NCI-H226 (cell line): ENCODE measurements around the gene SH3RF3.

Experiments used
- DNase-seq: peaks from one replicate; pipeline ENCODE4 v3.0.0-alpha.2; 2015

SH3RF3 gene

GRCh38 chr2:109342256-109342850 is 213.3 kb downstream of the SH3RF3 start:
- DNase-seq = no peak

DNA sequence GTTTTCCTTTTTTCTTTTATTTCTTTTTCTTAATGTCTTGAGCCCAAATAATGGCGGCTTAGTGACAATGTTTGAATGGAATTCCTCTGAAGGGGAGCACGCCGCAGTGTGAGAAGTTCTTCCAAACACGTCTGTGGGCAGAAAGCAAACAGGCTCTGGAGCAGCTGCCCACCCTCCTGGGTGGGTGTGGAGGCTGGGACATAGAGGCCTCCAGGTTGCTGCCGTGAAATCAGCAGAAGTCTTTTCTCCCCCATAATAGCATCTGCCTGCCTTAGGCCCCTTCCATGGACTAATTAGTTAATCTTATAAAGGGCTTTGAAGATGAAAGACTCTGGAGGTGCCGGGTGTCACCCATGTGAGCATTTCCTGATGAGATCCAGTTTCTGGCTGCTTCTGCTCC is 213.9 kb downstream of the SH3RF3 start:
- DNase-seq = no peak

DNA sequence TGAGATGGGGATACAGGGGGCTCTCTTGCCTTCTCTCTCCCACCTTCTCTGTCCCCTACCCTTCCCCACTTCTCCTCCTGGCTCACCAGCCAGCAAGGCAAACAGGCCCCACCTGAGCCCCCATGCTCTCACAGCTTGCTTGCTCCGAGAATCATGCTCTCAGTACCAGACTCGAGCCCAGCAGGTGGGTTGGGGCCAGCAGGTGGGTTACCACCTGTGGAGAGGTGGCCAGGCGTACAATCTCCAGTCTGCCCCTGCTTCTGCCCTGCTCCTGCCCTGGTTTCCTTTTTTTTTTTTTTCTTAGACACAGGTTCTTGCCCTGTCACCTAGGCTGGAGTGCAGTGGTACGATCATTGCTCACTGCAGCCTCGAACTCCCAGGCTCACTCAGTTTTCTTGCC is 214.5 kb downstream of the SH3RF3 start:
- DNase-seq = no peak

DNA sequence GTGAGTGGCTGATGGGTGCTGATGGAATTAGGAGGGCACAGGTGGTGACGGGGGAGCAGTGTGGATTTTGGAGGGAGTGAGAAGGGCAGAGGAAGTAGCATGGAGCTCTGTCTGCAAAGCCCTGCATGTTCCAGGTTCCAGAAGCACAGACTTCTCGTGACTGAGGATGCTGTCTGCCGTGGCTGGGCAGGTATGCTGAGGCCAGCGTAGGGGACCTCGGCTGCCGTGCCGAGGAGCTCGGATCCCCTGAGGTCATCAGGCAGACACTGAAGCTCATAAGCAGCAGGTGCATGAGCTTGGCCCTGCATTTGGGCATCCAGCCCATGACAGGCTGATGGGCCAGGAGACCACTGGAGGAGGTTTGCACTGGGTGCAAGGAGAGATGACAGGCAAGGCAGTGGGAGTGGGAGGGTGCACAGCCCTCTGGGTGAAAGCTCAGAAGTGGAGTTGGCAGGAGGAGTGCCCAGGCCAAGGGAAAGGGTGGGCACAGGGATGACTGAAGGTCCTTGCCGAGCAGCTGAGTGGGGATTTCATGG is 215.3 kb downstream of the SH3RF3 start:
- no peak for DNase-seq

DNA sequence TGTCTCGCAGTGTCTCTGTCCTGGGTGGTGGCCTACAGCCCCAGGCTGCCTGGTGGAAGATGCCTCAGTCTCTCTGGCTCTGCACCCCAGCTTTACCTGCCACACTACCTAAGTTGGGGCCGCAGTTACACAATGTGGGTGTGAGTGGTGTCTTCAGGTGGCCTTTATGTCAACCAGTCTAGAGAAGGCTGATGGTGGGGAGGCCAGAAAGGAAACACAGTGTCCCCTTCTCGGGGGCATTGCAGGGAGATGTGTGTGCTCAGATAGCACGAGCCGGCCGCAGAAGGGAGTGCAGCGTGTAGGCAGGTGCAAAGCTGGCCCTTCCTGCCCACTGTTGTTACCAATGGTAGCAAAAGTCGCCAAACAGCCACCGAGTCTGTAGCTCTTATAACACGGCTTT is 216.1 kb downstream of the SH3RF3 start:
- no peak for DNase-seq

DNA sequence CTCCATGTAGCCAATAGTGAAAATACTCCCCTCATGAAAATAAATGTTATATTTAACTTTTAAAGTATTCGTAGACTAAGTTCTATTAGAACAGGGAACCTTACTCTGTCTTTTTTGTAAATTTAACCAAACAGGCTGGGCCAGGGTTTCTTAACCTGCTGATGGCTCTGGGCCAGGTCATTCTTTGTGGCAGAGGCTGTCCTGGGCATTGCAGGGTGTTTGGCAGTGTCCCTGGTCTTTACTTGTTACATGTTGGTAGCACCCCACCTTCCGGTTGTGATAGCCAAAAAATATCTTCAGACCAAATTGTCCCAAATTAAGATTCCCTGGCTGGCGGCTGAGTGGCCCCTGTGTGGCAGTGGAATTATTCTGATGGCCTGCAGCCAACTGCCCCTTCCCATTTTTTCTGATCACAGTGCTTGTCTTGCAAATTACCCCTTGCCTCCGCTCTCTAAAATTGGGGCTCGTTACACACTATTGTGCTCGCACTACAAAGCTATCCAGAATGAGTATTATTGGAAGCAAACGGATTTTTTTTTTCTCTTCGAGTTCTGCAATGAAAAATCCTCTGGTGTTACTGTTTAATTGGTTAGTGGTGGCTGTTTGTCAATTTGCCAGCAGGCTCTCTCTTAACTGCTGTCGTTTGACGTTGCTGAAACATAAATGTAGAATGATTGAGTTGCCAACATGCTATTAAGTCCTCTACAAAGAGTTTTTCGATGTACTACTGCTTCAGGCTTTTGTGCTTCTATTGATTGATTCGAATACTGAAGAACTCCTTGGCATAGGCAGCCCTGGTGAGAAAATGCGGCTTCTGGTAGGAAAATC is 216.9 kb downstream of the SH3RF3 start:
- no peak for DNase-seq

DNA sequence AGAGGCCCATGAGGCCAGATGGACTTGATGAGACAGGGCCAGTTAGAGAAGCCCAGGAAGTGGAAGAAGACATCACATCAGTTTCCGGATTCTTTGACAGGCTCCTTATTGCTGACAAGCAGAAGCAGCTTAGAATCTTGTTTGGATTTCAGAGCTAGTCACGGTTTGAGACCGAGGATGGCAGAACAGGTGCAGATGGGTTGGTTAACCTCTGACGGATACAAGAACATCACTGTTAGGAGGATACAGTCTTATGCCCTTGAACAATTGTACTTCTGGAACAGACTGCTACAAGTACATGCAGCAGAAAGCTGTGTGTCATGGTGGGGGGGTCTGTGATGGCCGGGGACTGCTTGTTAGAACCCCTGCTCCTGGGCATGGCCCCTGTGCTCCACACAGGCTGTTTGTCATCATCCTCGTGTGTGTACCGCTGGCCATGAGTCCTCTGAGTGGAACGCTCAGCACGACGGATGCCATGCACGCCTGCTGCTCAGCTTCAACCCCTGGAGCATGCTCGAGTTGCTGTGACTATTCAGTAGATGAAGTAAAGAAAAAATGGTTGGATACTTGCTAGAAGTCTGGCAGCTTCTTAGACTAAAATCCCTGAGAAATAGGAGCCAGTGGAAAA is 217.7 kb downstream of the SH3RF3 start:
- DNase-seq = no peak

- DNase-seq = no peak
Measured at GRCh38 chr2:109347626-109348025, 218.6 kb downstream of the SH3RF3 start.

GRCh38 chr2:109348190-109348589 is 219.2 kb downstream of the SH3RF3 start:
- DNase-seq = no peak

- DNase-seq = no peak
Measured at GRCh38 chr2:109348671-109349502, 219.9 kb downstream of the SH3RF3 start.

DNA sequence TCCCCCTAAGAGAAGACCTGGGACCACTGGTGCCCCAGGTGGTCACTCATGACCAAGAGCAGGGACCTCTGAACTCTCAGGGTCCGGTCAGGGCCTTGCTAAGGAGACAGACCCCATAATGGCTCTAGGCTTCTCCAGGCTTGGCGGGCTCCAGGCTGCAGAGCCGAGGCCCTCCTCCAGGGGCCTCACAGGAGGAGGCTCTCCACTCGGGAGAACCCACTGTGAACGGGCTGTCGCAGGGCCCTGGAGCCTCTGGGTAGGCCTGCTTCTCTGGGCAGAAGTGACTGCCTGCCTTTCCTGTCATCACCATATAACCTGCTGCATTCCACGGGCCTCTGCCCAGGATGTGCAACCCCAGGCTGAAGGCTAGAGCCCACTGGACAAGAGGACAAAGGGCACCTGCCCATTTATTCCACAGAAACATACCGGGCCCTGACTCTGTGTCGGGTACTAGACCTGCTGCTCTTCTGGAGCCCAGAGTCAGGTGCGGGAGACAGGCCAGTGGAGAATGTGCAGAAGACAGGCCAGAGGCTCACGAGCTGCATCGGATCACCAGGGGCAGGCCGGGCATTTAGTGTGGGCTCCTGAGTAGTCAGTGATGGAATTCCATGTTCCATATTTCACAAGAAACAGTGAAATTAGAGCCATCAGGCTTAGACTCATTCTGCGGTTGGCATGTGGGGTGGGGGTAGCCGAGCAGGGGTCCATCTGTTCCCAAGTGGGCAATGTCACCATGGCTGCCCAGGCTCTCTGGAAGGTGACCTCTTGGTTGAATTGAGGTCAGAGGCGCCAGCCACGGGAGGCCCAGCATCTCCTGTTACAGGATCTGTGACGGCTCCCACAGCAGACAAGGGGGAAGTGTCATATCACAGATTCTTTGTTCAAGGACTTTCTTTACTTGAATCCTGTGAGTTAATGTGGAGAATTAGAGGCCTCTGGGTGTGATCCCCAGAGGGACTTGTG is 220.8 kb downstream of the SH3RF3 start:
- no peak for DNase-seq

DNA sequence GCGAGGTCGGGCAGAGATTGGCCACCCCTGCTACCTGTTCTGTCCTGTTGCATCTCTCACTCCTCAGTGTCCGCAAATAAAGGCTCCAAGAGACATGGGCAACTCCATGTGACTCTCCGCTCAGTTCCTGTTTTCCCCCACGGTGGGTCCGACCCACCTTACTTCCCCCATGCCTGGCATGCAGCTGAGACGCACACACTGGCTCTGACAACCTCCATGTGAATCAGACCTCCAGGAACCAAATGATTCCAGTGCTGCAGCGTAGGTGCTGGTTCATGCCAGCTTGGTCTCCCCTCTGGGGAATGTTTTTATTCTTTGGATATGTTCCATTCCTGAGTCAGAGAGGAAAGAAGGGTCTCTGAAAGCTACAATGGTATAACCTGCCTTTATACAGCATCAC is 221.5 kb downstream of the SH3RF3 start:
- no peak for DNase-seq

DNA sequence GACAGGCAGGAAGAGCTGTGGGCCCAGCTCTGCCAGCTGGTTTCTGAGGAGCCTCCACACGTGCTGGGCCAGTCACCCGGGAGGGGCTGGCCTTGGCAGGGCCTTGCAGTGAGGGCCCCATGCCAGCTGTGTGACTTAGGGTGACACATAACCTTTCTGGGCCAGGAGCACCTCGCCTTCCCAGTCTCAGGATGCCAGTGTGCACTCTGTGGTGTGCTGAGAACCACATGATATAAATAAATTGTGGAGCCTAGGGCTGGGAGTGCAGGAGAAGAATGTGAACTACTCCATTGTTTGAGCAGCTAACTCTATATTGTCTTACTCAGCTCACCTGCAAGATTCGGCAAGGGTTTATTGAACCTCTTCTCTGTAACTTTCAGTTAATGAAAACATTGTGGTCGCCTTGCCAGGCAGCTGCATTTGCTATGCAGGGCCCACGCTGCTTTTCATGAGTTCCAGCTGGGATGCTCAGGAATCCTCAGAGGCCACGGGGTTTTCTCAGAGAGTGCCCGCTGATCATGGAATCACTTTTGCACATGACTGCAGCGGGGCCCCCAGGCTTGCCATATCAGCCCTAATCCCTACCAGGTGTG is 222.3 kb downstream of the SH3RF3 start:
- DNase-seq = no peak

- no peak for DNase-seq
Measured at GRCh38 chr2:109352056-109352897, 223.3 kb downstream of the SH3RF3 start.

GRCh38 chr2:109352898-109353689 is 224.1 kb downstream of the SH3RF3 start:
- no peak for DNase-seq

GRCh38 chr2:109353806-109354745 is 225.1 kb downstream of the SH3RF3 start:
- no peak for DNase-seq

DNA sequence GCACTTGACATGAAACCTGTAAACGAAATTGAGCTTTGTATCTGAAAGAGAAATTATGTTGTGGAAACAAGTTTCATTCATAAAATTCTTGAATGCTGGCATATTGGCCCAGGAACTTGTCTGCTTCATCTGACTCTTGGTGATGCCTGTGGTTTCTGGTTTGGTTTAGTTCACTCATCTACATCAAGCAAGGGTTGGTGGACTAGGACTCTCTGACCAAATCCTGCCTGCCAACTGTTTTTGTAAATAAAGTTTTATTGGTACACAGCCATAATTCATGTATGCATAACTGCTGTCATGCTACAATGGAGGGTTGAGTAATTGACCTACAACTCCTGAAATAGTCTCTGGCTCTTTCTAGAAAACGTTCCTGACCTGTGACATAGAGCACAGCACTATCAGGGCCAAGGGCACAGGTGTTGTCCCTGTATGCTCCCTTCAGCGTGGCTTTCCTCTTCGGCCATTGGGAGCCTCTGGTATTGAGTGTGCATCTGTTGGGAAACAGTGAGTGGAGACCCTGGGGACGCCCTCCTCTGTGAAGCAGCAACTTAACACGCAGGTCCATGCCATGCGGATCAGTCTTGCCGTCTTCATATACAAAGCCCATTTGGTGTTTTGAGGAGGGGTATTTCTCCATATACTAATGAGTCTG is 226.3 kb downstream of the SH3RF3 start:
- no peak for DNase-seq
